ENCODE data around the gene GAGE10. TPM values are rescaled to one million over a fixed set of nuclear protein-coding genes. Genes with fewer than 3 reads are reported as not detected.

Gene GAGE10
- total and polyA plus RNA-seq, 7 experiments from 2014 or later = not detected

DNA sequence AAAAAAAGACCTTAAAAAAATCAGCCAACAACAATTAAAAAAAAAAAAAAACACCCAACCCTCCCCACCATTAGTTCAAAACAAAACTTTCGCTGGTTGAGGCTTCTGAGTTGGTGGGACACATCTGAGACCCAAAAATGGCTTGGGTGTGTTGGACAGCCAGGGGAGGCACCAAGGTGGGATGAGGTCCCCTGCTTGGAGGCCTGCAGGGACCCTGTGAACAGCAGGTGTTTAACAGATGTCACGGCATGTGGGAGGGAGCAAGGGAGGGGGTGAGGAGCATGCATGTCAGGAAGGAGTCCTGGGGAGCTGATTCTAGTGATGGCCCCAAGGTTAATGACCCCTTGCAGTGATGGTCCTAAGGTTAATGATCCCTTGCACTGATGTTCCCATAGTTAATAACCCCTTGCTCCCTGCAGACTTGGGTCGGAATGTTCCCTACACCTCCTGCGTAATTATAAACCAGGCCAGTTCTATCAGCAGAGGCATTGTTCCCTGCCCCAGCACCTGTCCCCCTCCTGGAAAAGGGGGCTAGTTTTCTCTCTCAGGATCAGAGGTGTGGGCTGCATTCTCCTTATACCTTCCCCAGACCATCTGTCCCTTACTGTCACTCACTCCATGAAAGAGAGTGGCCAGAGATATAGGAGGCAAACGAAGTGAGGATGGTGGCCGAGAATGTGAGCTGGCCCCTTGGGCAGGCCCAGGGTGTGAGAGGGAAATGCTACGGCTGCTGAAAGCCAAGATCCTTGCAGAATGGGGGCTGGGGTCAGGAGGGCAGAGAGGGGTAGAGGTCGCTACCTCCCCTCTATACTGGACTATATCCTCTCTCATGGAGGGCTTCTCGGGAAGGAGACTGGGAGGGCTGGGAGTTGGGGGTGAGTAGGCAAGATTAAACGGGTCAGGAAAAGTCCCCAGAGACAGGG is 36.7 kb upstream of the GAGE10 start:
- Histone ChIP-seq H3K4me3 (ENCODE audit: low read length) (no peak overlapping the region), H3K27me3 (ENCODE audit: control insufficient read depth in 2 of 2, insufficient read depth in 2 of 2, low read length in 2 of 2) (no peaks in the 10 kb centered on the region), H3K27ac (ENCODE audit: low read depth, low read length) (no peak overlapping the region), H3K4me1 (ENCODE audit: control insufficient read depth in 2 of 2, insufficient read depth in 2 of 2, low read length in 2 of 2) (peaks cover 18 to 20% of the 10 kb centered on the region in 2 donors), H3K36me3 (ENCODE audit: control insufficient read depth in 2 of 3, insufficient read depth in 3 of 3, low read length in 3 of 3) (no peaks in the 10 kb centered on the region), H3K9me3 (ENCODE audit: control insufficient read depth in 2 of 3, low read length in 3 of 3) (no peaks in the 10 kb centered on the region)
- no peaks in the 10 kb centered on the region for H3K27me3 Mint-ChIP-seq
- peaks cover 0 to 5% (median 0%) of the 10 kb centered on the region in 11 donors for H3K9me3 Mint-ChIP-seq
- intact Hi-C loops (cut with micrococcal nuclease) = loop anchor here (5.0 to 10.0 kb wide), 4 partner anchors 192 to 1612 kb away; partner anchors contain the start of genes PQBP1 (in 2 of the 2), TIMM17B (in 2 of the 2), ELK1 (in 1 of the 2) and PRAF2 (in 1 of the 2)
- peak overlapping the region in 1 of 10 donors; percentile 62 for H3K4me3 Mint-ChIP-seq
- peak overlapping the region in 3 of 9 donors; percentile 29 to 99 (median 99) for H3K27ac Mint-ChIP-seq
- CTCF ChIA-PET = no interaction called here
- peaks cover 0 to 16% (median 4%) of the 10 kb centered on the region in 5 donors for H3K36me3 Mint-ChIP-seq
- DNase-seq (no peak), ATAC-seq (no peak)
- peaks cover 6 to 45% (median 21%) of the 10 kb centered on the region in 7 donors for H3K4me1 Mint-ChIP-seq
- POLR2A ChIA-PET = interaction anchor here (1.4 to 3.3 kb wide), 3 partner anchors 8 to 43 kb away, joined by 4 to 30 read pairs (median 8); no protein-coding TSS in a partner anchor

DNA sequence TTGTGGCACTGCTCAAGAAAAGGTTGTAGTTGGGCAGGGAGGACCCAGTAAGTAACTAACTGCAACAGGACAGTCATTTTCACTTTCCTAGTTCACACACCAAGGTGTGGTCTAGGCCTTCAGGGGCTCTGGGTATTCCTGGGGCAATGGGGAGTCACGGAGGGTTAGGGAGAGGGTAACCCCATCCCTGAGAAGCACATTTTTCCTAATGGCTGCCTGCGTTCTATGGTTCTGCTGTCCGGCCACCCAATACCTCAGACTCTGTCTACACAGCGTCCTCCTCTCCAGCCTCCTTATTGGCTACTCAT is 34.8 kb upstream of the GAGE10 start:
- peaks cover 0 to 15% (median 4%) of the 10 kb centered on the region in 5 donors for H3K36me3 Mint-ChIP-seq
- peaks cover 15 to 52% (median 36%) of the 10 kb centered on the region in 7 donors for H3K4me1 Mint-ChIP-seq
- CTCF ChIA-PET = interaction anchor here (0.6 to 1.2 kb wide), 4 partner anchors 11 to 585 kb away, joined by 3 to 4 read pairs (median 4); no protein-coding TSS in a partner anchor
- no peak for DNase-seq
- H3K4me3 ChIP-seq (ENCODE audit: low read length) = peak overlapping the region; percentile 96
- intact Hi-C loops (cut with micrococcal nuclease) = loop anchor here (1.0 to 10.0 kb wide), 21 partner anchors 10 to 1614 kb away; partner anchors contain the start of genes CCDC22 (in 2 of the 2), PQBP1 (in 2 of the 2), SYP (in 2 of the 2) and TFE3 (in 2 of the 2)
- H3K27ac Mint-ChIP-seq = peak overlapping the region; percentile 99 to 100 (median 99)
- peaks cover 0 to 5% (median 0%) of the 10 kb centered on the region in 11 donors for H3K9me3 Mint-ChIP-seq
- peaks cover 26 to 30% of the 10 kb centered on the region in 2 donors for H3K4me1 ChIP-seq (ENCODE audit: control insufficient read depth in 2 of 2, insufficient read depth in 2 of 2, low read length in 2 of 2)
- H3K27me3 Mint-ChIP-seq = no peaks in the 10 kb centered on the region
- H3K36me3 ChIP-seq (ENCODE audit: control insufficient read depth in 2 of 3, insufficient read depth in 3 of 3, low read length in 3 of 3) = no peaks in the 10 kb centered on the region
- no peaks in the 10 kb centered on the region for H3K27me3 ChIP-seq (ENCODE audit: control insufficient read depth in 2 of 2, insufficient read depth in 2 of 2, low read length in 2 of 2)
- peak overlapping the region; percentile 91 to 100 (median 96) for H3K4me3 Mint-ChIP-seq
- ATAC-seq = no peak
- POLR2A ChIA-PET = interaction anchor here (0.6 to 3.3 kb wide), 16 partner anchors 10 to 1903 kb away, joined by 3 to 30 read pairs (median 5); partner anchors contain the start of gene CCDC22
- no peaks in the 10 kb centered on the region for H3K9me3 ChIP-seq (ENCODE audit: control insufficient read depth in 2 of 3, low read length in 3 of 3)
- H3K27ac ChIP-seq (ENCODE audit: low read depth, low read length) = peak overlapping the region; percentile 70

DNA sequence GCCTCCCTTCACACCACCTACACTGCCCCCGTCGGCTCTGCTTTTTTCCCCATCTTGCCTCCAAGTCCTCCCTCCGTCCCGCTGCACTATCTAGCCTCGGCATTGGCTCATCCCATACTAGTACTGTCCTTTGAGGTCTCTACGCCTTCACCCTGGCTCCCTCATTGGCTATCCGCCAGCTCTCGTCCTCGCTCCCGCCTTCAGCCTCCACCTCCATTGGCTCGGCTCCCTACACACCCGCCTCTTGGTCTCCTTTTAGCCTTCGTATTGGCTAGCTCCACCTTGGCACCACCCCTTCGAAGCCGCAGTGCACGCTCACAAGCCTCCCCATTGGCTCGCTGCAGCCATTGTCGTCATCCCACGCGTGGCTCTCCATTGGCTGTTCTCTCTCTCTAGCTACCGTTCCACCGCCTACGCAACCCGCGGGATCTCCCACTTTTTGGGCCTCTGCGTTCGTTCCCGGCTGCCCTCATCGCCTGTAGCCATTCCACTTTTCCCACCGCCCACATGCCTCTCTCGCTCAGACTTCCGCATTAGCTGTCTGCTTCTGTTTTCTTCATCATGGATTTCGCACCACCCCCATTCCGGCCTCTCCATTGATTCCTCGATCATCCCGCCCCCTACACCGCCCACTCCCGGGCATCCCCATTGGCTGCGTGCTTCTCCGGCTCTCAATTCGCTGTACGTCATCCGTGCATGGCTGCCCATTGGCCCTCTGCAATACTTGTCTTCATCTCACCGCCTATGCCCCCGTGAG is 34.3 kb upstream of the GAGE10 start:
- H3K4me3 Mint-ChIP-seq = peak overlapping the region; percentile 91 to 100 (median 96)
- ATAC-seq (peak; percentile 89), DNase-seq (peak; percentile 72 to 97 (median 94))
- CTCF ChIA-PET = interaction anchor here (0.6 to 1.2 kb wide), 3 partner anchors 22 to 585 kb away, joined by 3 to 4 read pairs (median 4); no protein-coding TSS in a partner anchor
- peaks cover 0 to 15% (median 4%) of the 10 kb centered on the region in 5 donors for H3K36me3 Mint-ChIP-seq
- H3K27ac Mint-ChIP-seq = peak overlapping the region; percentile 99 to 100 (median 99)
- POLR2A ChIA-PET = interaction anchor here (0.6 to 3.3 kb wide), 15 partner anchors 10 to 1903 kb away, joined by 3 to 30 read pairs (median 4); partner anchors contain the start of gene CCDC22
- Histone ChIP-seq H3K36me3 (ENCODE audit: control insufficient read depth in 2 of 3, insufficient read depth in 3 of 3, low read length in 3 of 3) (no peaks in the 10 kb centered on the region), H3K27ac (ENCODE audit: low read depth, low read length) (peak overlapping the region; percentile 99), H3K4me1 (ENCODE audit: control insufficient read depth in 2 of 2, insufficient read depth in 2 of 2, low read length in 2 of 2) (peaks cover 30 to 34% of the 10 kb centered on the region in 2 donors), H3K27me3 (ENCODE audit: control insufficient read depth in 2 of 2, insufficient read depth in 2 of 2, low read length in 2 of 2) (no peaks in the 10 kb centered on the region), H3K4me3 (ENCODE audit: low read length) (peak overlapping the region; percentile 96), H3K9me3 (ENCODE audit: control insufficient read depth in 2 of 3, low read length in 3 of 3) (no peaks in the 10 kb centered on the region)
- peaks cover 17 to 51% (median 42%) of the 10 kb centered on the region in 7 donors for H3K4me1 Mint-ChIP-seq
- peaks cover 0 to 5% (median 0%) of the 10 kb centered on the region in 11 donors for H3K9me3 Mint-ChIP-seq
- H3K27me3 Mint-ChIP-seq = no peaks in the 10 kb centered on the region
- intact Hi-C loops (cut with micrococcal nuclease) = loop anchor here (1.0 to 10.0 kb wide), 21 partner anchors 11 to 1614 kb away; partner anchors contain the start of genes CCDC22 (in 2 of the 2), PQBP1 (in 2 of the 2), SYP (in 2 of the 2) and TFE3 (in 2 of the 2)

DNA sequence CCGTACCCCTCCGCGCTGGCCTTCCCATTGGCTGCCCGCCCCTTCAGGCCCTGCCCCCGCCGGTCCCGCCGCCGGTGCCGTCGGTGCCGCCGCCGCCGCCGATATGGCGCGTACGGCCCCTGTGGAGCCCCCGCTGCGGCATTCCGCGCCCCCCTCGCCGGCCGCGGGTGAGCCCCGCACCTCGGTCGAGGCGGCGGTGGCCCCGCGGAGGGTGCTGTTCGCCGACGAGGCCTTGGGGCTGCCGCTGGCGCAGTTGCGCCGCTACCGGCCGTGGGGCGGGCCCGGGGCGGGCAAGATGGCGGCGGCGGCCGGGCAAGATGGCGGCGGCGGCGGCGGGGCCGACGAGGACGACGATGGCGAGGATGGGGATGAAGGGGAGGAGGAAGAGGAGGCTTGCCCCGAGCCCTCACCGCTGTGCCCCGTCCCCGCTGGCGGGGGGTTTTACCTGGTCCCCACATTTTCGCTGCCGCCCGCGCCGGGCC is 33.6 kb upstream of the GAGE10 start, which contains the start of gene PPP1R3F:
Gene PPP1R3F, plus strand, starts transcription at position 27 of the 482 bp plus-strand sequence. Its CDS starts 77 bp downstream, at position 104.
- Mint-ChIP-seq H3K27ac (peak within 1 kb of the TSS; percentile 99 to 100 (median 99)), H3K27me3 (no peaks in the 10 kb centered on the region), H3K36me3 (peaks cover 0 to 21% (median 5%) of the 10 kb centered on the region in 5 donors), H3K4me3 (peak within 1 kb of the TSS; percentile 91 to 100 (median 96)), H3K9me3 (peaks cover 0 to 5% (median 0%) of the 10 kb centered on the region in 11 donors), H3K4me1 (peaks cover 22 to 56% (median 48%) of the 10 kb centered on the region in 7 donors)
- peak within 1 kb of the TSS; percentile 96 for H3K4me3 ChIP-seq (ENCODE audit: low read length)
- ChIA-PET CTCF (interaction anchor here (0.9 kb wide), 1 partner anchor 21 kb away, joined by 3 read pairs; no protein-coding TSS in a partner anchor), POLR2A (interaction anchor here (1.0 to 3.3 kb wide), 10 partner anchors 10 to 311 kb away, joined by 3 to 30 read pairs (median 8); partner anchors contain the start of gene CCDC22)
- peak within 1 kb of the TSS; percentile 99 for H3K27ac ChIP-seq (ENCODE audit: low read depth, low read length)
- H3K9me3 ChIP-seq (ENCODE audit: control insufficient read depth in 2 of 3, low read length in 3 of 3) = no peaks in the 10 kb centered on the region
- intact Hi-C loops (cut with micrococcal nuclease) = loop anchor here (1.0 to 10.0 kb wide), 23 partner anchors 12 to 1615 kb away; partner anchors contain the start of genes CCDC22 (in 2 of the 2), PQBP1 (in 2 of the 2), SYP (in 2 of the 2) and TFE3 (in 2 of the 2)
- no peaks in the 10 kb centered on the region for H3K36me3 ChIP-seq (ENCODE audit: control insufficient read depth in 2 of 3, insufficient read depth in 3 of 3, low read length in 3 of 3)
- no peaks in the 10 kb centered on the region for H3K27me3 ChIP-seq (ENCODE audit: control insufficient read depth in 2 of 2, insufficient read depth in 2 of 2, low read length in 2 of 2)
- H3K4me1 ChIP-seq (ENCODE audit: control insufficient read depth in 2 of 2, insufficient read depth in 2 of 2, low read length in 2 of 2) = peaks cover 37 to 40% of the 10 kb centered on the region in 2 donors
- ATAC-seq (peak; percentile 13), DNase-seq (peak in 1 of 9 donors; percentile 28)

DNA sequence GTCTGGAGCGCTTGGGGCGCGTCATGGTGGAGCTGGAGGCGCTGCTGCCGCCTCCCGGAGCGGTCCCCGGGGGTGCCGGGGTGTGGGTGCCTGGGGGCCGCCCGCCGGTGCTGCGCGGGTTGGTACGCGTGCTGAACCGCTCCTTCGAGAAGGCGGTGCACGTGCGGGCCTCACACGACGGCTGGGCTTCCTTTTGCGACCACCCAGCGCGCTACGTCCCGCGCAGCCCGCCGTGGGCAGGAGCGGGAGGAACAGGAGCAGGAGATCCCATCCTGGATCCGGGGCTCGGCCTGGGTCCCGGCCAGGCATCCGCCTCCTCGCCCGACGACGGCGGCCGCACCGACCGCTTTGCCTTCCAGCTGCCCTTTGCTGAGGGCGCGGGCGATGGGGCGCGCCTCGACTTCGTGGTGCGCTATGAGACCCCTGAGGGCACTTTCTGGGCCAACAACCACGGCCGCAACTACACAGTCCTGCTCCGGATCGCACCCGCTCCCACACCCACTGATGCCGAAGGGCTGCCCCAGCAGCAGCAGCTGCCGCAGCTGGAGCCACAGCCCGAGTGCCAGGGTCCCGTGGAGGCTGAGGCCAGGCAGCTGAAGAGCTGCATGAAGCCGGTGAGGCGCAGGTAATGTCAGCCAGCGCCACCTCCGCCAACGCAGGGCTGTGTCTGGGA is 33.1 kb upstream of the GAGE10 start:
- POLR2A ChIA-PET = interaction anchor here (0.8 to 2.6 kb wide), 7 partner anchors 10 to 1268 kb away, joined by 3 to 23 read pairs (median 9); partner anchors contain the start of gene CCDC22
- H3K36me3 ChIP-seq (ENCODE audit: control insufficient read depth in 2 of 3, insufficient read depth in 3 of 3, low read length in 3 of 3) = no peaks in the 10 kb centered on the region
- intact Hi-C loops (cut with micrococcal nuclease) = loop anchor here (5.0 kb wide), 2 partner anchors 353 to 607 kb away; partner anchors contain the start of genes PIM2 (in 1 of the 2) and USP27X (in 1 of the 2)
- H3K4me1 Mint-ChIP-seq = peaks cover 28 to 61% (median 54%) of the 10 kb centered on the region in 7 donors
- peak overlapping the region in 7 of 9 donors; percentile 78 to 91 (median 88) for H3K27ac Mint-ChIP-seq
- no peaks in the 10 kb centered on the region for H3K27me3 Mint-ChIP-seq
- H3K36me3 Mint-ChIP-seq = peaks cover 0 to 27% (median 10%) of the 10 kb centered on the region in 5 donors
- H3K27ac ChIP-seq (ENCODE audit: low read depth, low read length) = peak overlapping the region; percentile 99
- peak in 1 of 9 donors; percentile 21 for DNase-seq
- peaks cover 0 to 5% (median 0%) of the 10 kb centered on the region in 11 donors for H3K9me3 Mint-ChIP-seq
- CTCF ChIA-PET = no interaction called here
- no peaks in the 10 kb centered on the region for H3K27me3 ChIP-seq (ENCODE audit: control insufficient read depth in 2 of 2, insufficient read depth in 2 of 2, low read length in 2 of 2)
- no peak for ATAC-seq
- peaks cover 42 to 46% of the 10 kb centered on the region in 2 donors for H3K4me1 ChIP-seq (ENCODE audit: control insufficient read depth in 2 of 2, insufficient read depth in 2 of 2, low read length in 2 of 2)
- no peaks in the 10 kb centered on the region for H3K9me3 ChIP-seq (ENCODE audit: control insufficient read depth in 2 of 3, low read length in 3 of 3)
- peak overlapping the region; percentile 73 to 96 (median 84) for H3K4me3 Mint-ChIP-seq
- H3K4me3 ChIP-seq (ENCODE audit: low read length) = peak overlapping the region; percentile 53
